ENCODE measurements around the gene GGACT.

DNA sequence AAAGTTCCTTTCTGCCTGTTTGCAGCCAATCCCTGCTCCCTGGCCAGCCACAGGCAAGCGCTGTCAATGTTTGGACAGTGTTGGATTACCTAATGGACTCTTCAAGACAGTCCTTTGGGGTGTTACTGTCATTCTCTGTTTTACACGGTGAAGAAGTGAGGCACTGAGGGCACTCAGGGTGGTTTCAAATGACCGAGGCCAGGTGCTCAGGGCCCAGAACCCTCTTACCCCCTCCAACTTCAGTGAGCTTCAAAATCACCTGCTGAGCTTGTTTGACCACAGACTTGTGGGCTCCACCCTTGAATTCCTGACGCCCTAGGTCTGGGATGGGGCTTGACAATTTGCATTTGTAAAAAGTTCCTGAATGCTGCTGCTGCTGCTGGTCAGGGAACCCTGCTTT lies 97.9 kb downstream of the GGACT start:
- TF ChIP-seq GATA2 (IDR thresholded peaks at IDR 0.05; ENCODE audit: low read depth, low read length) (no peak), GATA3 (IDR thresholded peaks at IDR 0.05; ENCODE audit: low read depth, low read length) (no peak)
